Sigmoid colon (tissue), 7 donors: ENCODE data around the gene CATSPERD. TPM values are rescaled to one million over a fixed set of nuclear protein-coding genes. Genes with fewer than 3 reads are reported as not detected.

Experiments
- DNase-seq: peaks from one replicate; pipeline ENCODE4 v3.0.0-alpha.2; 2019
- H3K27ac ChIP-seq, 4 donors: fragments of 200-600 bp; sonication (generic); one replicate each; pipeline ENCODE4 v1.5.1; 2016 to 2019; ENCODE audit warnings: mild to moderate bottlenecking in 1 of 4
- H3K27me3 ChIP-seq, 3 donors: fragments of 200-600 bp; sonication (generic); one replicate each; pipeline ENCODE4 v1.5.1; 2019; ENCODE audit warnings: mild to moderate bottlenecking in 1 of 3
- H3K36me3 ChIP-seq, 4 donors: fragments of 200-600 bp; sonication (generic); one replicate each; pipeline ENCODE4 v1.5.1; 2016 to 2019
- H3K4me1 ChIP-seq, 4 donors: fragments of 200-600 bp; sonication (generic); one replicate each; pipeline ENCODE4 v1.5.1; 2017 to 2019
- H3K4me3 ChIP-seq, 4 donors: fragments of 200-600 bp; sonication (generic); one replicate each; pipeline ENCODE4 v1.5.1; 2017 to 2019; ENCODE audit warnings: mild to moderate bottlenecking in 2 of 4, moderate library complexity in 1 of 4
- H3K9me3 ChIP-seq, 4 donors: fragments of 200-600 bp in 3 of 4; sonication (generic) in 3 of 4; one replicate each; pipeline versions ENCODE4 v1.5.1 to v1.6.1; 2013 to 2019
- CTCF ChIP-seq, 4 experiments: fragments of 450-650 bp in 3 of 4; fragments of 200-600 bp in 1 of 4; IDR thresholded peaks; one replicate each; pipeline ENCODE4 v1.5.1; 2016 to 2019; ENCODE audit warnings: antibody characterized with exemption in 4 of 4, mild to moderate bottlenecking in 3 of 4, moderate library complexity in 2 of 4
- EP300 ChIP-seq, 4 donors: sonication (generic); formaldehyde crosslinking; IDR thresholded peaks; one replicate each; pipeline ENCODE4 v1.6.1; 2017; ENCODE audit warnings: antibody characterized with exemption in 4 of 4
- POLR2A ChIP-seq, 2 donors: fragments of 450-650 bp; IDR thresholded peaks; one replicate each; pipeline ENCODE4 v1.6.1; 2016; ENCODE audit warnings: antibody characterized with exemption in 2 of 2, mild to moderate bottlenecking in 2 of 2, moderate library complexity in 2 of 2
- POLR2AphosphoS5 ChIP-seq, 4 donors: sonication (generic); formaldehyde crosslinking; IDR thresholded peaks; one replicate each; pipeline ENCODE4 v1.6.1; 2017; ENCODE audit warnings: antibody characterized with exemption in 4 of 4
- WGBS, 2 donors: extraction: QIAGEN DNeasy Blood & Tissue Kit; methylation state at CpG; one replicate each; pipeline ENCODE4 v1.1.7; 2013; 5-methylcytosine and 5-hydroxymethylcytosine counted together
- intact Hi-C: fragments of 100-400 bp; cut with DNase I; formaldehyde crosslinking; loops from one replicate; pipeline ENCODE4 v1.15.1; 2023
- polyA plus RNA-seq, 3 donors: library from polyadenylated mRNA; stranded (reverse); fragments of 200-250 nt; gene quantifications; one replicate each; pipeline ENCODE4 v1.2.3, GENCODE V29; 2013
- total RNA-seq, 4 donors: library from RNA; depleted of rRNA; stranded (reverse); fragments of >200 nt; gene quantifications; one replicate each; pipeline ENCODE4 v1.1.0, GENCODE V29; 2016
- donor health status: healthy with polysubstance abuse.
- donor health status: Bipolar disorder and iron deficiency.
- donor health status: healthy.

Gene CATSPERD
- total and polyA plus RNA-seq, 7 donors = not detected

GRCh38 chr19:5814123-5814851 is 93.8 kb downstream of the CATSPERD start:
- no peaks in the 10 kb centered on the region for H3K4me1 ChIP-seq
- no peaks in the 10 kb centered on the region for H3K27me3 ChIP-seq
- no peaks in the 10 kb centered on the region for H3K9me3 ChIP-seq
- H3K4me3 ChIP-seq = no peak overlapping the region
- H3K27ac ChIP-seq = no peak overlapping the region
- 35 to 69% methylated on average over 9 of the region's 9 CpGs for WGBS, 2 donors
- no peak for TF ChIP-seq POLR2AphosphoS5 (IDR thresholded peaks at IDR 0.05)
- no peak for TF ChIP-seq POLR2A (IDR thresholded peaks at IDR 0.05)
- TF ChIP-seq CTCF (IDR thresholded peaks at IDR 0.05) = no peak
- no peak for TF ChIP-seq EP300 (IDR thresholded peaks at IDR 0.05)
- no peak for DNase-seq
- intact Hi-C loops = no loop called here
- H3K36me3 ChIP-seq = no peaks in the 10 kb centered on the region

- DNase-seq = no peak
- Histone ChIP-seq H3K4me1 (no peaks in the 10 kb centered on the region), H3K27me3 (no peaks in the 10 kb centered on the region), H3K36me3 (no peaks in the 10 kb centered on the region), H3K27ac (no peak overlapping the region), H3K9me3 (no peaks in the 10 kb centered on the region), H3K4me3 (no peak overlapping the region)
- TF ChIP-seq EP300 (IDR thresholded peaks at IDR 0.05) = no peak
- no peak for TF ChIP-seq CTCF (IDR thresholded peaks at IDR 0.05)
- no peak for TF ChIP-seq POLR2A (IDR thresholded peaks at IDR 0.05)
- intact Hi-C loops = no loop called here
- 18 to 56% methylated on average over 11 of the region's 11 CpGs for WGBS, 2 donors
These were observed 94.4 kb downstream of the CATSPERD start for GRCh38 chr19:5814852-5815246.

GRCh38 chr19:5817218-5817617 is 96.8 kb downstream of the CATSPERD start:
- no peaks in the 10 kb centered on the region for H3K9me3 ChIP-seq
- TF ChIP-seq EP300 (IDR thresholded peaks at IDR 0.05) (no peak), POLR2A (IDR thresholded peaks at IDR 0.05) (no peak), CTCF (IDR thresholded peaks at IDR 0.05) (no peak), POLR2AphosphoS5 (IDR thresholded peaks at IDR 0.05) (no peak)
- no peaks in the 10 kb centered on the region for H3K36me3 ChIP-seq
- H3K27ac ChIP-seq = no peak overlapping the region
- DNase-seq = no peak
- H3K4me1 ChIP-seq = peaks cover 0 to 8% (median 8%) of the 10 kb centered on the region in 4 donors
- H3K4me3 ChIP-seq = no peak overlapping the region
- H3K27me3 ChIP-seq = no peaks in the 10 kb centered on the region
- intact Hi-C loops = no loop called here
- 93 to 98% methylated on average over 2 of the region's 2 CpGs for WGBS, 2 donors

GRCh38 chr19:5818594-5818993 is 98.2 kb downstream of the CATSPERD start:
- no peaks in the 10 kb centered on the region for H3K36me3 ChIP-seq
- H3K27ac ChIP-seq = no peak overlapping the region
- intact Hi-C loops = no loop called here
- 32 to 66% methylated on average over 10 of the region's 10 CpGs for WGBS, 2 donors
- H3K4me3 ChIP-seq = no peak overlapping the region
- no peak for DNase-seq
- H3K9me3 ChIP-seq = no peaks in the 10 kb centered on the region
- H3K4me1 ChIP-seq = peaks cover 0 to 14% (median 12%) of the 10 kb centered on the region in 4 donors
- no peaks in the 10 kb centered on the region for H3K27me3 ChIP-seq
- no peak for TF ChIP-seq POLR2A (IDR thresholded peaks at IDR 0.05)

- no peaks in the 10 kb centered on the region for H3K9me3 ChIP-seq
- 60 to 75% methylated on average over 6 of the region's 6 CpGs for WGBS, 2 donors
- intact Hi-C loops = no loop called here
These were observed 100.3 kb downstream of the CATSPERD start for GRCh38 chr19:5820785-5821184.

More at GRCh38 chr19:5820785-5821184, 100.3 kb downstream of the CATSPERD start:
- H3K4me3 ChIP-seq = no peak overlapping the region
- peaks cover 0 to 14% (median 12%) of the 10 kb centered on the region in 4 donors for H3K4me1 ChIP-seq
- no peaks in the 10 kb centered on the region for H3K27me3 ChIP-seq
- TF ChIP-seq POLR2A (IDR thresholded peaks at IDR 0.05) (no peak), EP300 (IDR thresholded peaks at IDR 0.05) (no peak), CTCF (IDR thresholded peaks at IDR 0.05) (no peak), POLR2AphosphoS5 (IDR thresholded peaks at IDR 0.05) (no peak)
- no peaks in the 10 kb centered on the region for H3K36me3 ChIP-seq
- no peak for DNase-seq
- no peak overlapping the region for H3K27ac ChIP-seq
